ENCODE results near the gene KNTC1.

KNTC1 gene

DNA sequence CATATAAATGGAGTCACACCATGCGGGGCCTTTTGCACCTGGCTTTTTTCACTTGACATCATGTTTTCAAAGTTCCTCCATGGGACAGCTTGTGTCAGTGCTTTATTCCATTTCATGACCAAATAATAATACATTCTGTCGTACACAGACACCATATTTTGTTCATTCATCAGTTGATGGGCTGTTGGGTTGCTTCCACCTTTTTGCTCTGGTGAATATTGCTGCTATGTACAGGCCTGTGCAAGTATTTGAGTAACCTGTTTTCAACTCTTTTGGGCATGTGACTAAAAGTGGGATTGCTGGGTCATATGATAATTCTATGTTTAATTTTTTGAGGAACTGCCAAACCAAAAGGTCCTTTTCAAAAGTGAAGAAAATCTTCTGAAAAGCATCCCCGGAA is 129.2 kb downstream of the KNTC1 start:
- no peak for DNase-seq

DNA sequence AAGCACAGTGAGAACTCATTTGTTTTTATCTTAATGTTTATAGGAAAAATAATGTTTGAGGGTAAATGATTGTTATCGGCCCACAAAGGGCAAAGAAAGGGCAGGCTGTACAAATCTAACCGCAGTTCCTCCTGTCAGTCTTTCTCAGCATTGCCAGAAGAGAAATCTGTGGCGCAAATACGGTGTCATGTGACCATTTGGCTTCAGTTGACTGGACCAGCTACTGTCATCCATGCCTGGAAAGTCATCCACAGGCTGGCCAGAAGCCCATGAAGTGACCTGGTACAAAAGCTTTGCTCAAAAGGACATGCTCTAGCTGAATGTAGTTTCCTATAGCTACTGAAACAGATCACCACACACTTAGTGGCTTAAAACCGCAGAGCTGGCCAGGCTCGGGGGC is 132.5 kb downstream of the KNTC1 start:
- peak; percentile 72 for DNase-seq

DNA sequence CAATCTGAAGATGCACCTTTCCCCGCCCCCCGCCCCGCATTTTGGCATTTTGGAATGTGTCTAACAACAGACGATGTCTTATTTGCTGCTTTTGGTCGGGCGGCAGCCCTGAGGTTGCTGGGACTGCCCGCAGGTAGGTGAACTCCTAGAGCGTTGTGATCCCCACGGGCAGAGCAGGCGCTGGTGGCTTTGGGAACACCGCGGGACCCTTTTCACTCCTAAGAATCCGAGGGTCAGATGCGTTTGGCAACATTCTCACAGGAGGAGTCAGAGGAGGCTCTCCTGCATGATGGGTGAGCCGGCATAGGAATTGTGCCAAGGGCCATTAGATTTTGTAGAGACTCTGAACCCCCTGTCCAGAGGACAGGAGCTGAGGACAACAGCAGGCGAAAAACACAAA is 134.2 kb downstream of the KNTC1 start:
- no peak for DNase-seq

DNA sequence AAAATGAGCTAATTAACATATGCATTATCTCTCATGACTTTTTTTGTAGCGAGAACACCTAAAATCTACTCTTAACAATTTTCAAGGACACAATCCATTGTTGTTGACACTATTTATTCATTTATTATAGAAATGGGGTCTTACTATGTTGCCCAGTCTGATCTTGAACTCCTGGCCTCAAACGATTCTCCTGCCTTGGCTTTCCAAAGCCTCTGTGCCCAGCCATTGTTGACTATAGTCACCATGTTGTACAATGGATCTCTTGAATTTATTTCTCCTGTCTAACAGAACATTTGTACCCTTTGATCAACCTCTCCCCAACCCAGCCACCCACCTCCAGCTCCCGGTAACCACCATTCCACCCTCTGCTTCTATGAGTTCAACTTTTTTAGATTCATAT is 134.9 kb downstream of the KNTC1 start:
- DNase-seq: no peak

DNA sequence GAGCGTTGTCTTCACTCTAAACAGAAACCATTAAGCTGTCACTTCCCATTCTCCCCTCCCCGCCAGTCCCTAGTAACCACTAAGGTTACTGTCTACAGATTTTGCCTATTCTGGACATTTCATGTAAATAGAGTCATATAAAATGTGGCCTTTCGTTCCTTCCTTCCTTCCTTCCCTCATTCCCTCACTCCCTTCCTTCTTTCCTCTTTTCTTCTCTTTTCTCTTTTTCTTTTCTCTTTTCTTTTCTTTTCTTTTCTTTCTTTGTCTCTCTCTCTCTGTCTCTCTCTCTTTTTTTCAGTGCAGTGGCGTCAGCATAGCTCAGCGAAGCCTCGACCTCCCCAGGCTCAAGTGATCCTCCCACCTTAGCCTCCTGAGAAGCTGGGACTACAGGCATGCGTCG is 138.3 kb downstream of the KNTC1 start:
- DNase-seq: no peak

DNA sequence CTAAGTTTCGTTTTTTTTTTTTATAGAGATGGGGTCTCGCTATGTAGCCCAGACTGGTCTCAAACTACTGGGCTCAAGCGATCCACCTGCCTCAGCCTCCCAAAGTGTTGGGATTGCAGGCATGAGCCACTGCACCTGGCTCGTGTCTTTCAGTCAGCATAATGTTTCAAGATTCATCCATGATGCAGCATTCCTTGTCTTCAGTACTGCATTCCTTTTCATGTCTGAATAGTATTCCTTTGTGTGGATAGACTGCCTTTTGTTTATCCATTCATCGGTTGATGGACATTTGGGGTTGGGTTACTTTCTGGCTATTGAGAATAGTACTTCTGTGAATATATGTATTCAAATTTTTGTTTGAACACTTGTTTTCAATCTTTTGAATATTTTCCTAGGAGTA is 138.7 kb downstream of the KNTC1 start:
- DNase-seq: no peak

DNA sequence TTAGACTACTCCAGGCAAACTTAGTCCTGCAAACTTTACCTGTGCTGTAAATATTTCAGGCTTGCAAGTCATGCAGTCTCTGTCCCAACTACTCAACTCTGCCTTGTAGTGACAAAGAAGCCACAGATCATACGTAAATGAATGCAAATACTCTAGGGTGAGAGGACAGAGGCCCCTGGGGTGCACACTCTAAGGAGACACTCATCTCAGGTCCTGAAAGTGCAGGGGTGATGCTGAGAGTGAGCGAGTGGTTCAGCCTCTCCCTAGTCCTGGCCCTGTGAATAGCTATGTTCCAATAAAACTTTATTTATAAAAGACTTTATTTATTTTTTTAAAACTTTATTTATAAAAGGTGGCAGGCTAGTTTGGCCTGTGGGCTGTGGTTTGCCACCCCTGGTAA is 141.2 kb downstream of the KNTC1 start:
- no peak for DNase-seq

DNA sequence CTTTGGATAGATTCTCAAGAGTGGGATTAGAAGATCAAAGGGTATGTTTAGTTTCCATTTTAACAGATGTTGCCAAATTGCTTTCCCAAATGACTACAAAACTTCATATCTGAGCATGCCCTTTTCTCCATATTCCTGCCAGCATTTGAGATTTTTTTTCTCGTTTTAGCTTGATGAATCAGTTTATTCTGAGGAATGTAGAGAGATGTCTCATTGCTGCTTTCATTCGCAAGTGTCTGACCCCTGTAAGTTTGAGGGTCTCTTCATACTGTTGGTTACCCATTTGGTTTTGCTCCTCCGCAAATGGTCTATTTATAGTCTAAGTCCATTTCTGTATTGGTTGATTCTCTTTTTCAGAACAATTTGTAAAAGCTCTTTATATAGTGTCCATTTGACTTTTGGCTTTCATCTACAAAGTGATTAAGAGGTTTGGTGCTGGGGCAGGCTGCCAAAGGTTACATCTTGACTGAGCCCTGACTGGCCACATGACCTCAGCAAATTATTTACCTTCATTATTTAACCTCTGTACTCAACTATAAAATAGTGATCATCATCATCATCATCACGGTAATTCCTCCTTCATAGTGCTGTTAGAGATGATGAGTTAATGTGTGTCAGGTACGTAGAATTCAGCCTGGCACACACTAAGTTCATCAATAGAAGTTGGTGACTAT is 142.5 kb downstream of the KNTC1 start:
- DNase-seq: no peak

DNA sequence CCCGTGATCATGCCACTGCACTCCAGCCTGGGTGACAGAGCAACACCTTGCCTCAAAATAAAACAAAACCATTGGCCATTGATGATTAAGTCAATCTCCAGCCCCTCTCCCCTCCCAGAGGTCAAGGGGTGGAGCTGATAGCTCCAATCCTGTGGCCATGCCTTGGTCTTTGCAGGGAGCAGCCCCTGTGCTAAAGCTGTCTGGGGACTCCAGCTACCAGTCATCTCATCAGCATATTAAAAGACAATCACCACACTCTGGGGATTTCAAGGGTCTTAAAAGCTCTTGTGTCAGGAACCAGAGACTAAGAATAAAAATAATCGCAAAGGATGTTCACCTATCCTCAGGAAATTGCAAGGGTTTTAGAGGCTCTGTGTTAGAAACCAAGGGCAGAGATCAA is 145.5 kb downstream of the KNTC1 start:
- no peak for DNase-seq
